Astrocyte (in vitro differentiated cells and primary cell): ENCODE measurements around the gene TNRC6C. TPM values are rescaled to one million over a fixed set of nuclear protein-coding genes. Genes with fewer than 3 reads are reported as not detected.

Experiments
- DNase-seq: peaks from one replicate; pipeline ENCODE4 v3.0.0-alpha.2; 2010; ENCODE audit warnings: low read depth
- FAIRE-seq: peaks from 2 replicates; lab custom pipeline; 2011; peaks lifted over from hg19 to GRCh38; lab: Jason Lieb, UNC
- H2AFZ ChIP-seq: 2 replicates; pipeline ENCODE4 v1.6.0; 2012; ENCODE audit warnings: low read depth, low read length, inconsistent platforms
- H3K27ac ChIP-seq: 2 replicates; pipeline ENCODE4 v1.5.1; 2011; ENCODE audit warnings: low read depth, low read length, inconsistent platforms
- H3K27me3 ChIP-seq: 2 replicates; pipeline ENCODE4 v1.6.0; 2011; ENCODE audit warnings: low read length, inconsistent platforms; ENCODE audit not compliant: insufficient read depth
- H3K36me3 ChIP-seq: 2 replicates; pipeline ENCODE4 v1.5.1; 2011; ENCODE audit warnings: low read length, inconsistent platforms; ENCODE audit not compliant: insufficient read depth
- H3K4me1 ChIP-seq: 2 replicates; pipeline ENCODE4 v1.5.1; 2011; ENCODE audit warnings: low read length, inconsistent platforms; ENCODE audit not compliant: insufficient read depth
- H3K4me2 ChIP-seq: 2 replicates; pipeline ENCODE4 v1.6.0; 2012; ENCODE audit warnings: low read length, inconsistent platforms
- H3K4me3 ChIP-seq: 2 replicates; pipeline ENCODE4 v1.5.1; 2011; ENCODE audit warnings: low read depth, mild to moderate bottlenecking, low read length, inconsistent platforms; ENCODE audit not compliant: insufficient read depth
- H3K79me2 ChIP-seq: 2 replicates; pipeline ENCODE4 v1.6.0; 2012; ENCODE audit warnings: mild to moderate bottlenecking, low read length, inconsistent platforms; ENCODE audit not compliant: insufficient read depth
- H3K9ac ChIP-seq: 2 replicates; pipeline ENCODE4 v1.6.0; 2012; ENCODE audit warnings: mild to moderate bottlenecking, low read length, inconsistent platforms
- H3K9me3 ChIP-seq: 2 replicates; pipeline ENCODE4 v1.5.1; 2012; ENCODE audit warnings: low read depth, mild to moderate bottlenecking, low read length, inconsistent platforms; ENCODE audit not compliant: insufficient read depth
- H4K20me1 ChIP-seq: 2 replicates; pipeline ENCODE4 v1.6.0; 2012; ENCODE audit warnings: low read length, inconsistent platforms; ENCODE audit not compliant: insufficient read depth
- H3K27ac Mint-ChIP-seq: one replicate; pipeline ENCODE4 v1.8.0; 2021; ENCODE audit warnings: mild to moderate bottlenecking, mixed read lengths; ENCODE audit not compliant: unreplicated experiment
- H3K27me3 Mint-ChIP-seq: one replicate; pipeline ENCODE4 v1.8.0; 2021; ENCODE audit warnings: low read depth, mixed read lengths; ENCODE audit not compliant: unreplicated experiment
- H3K36me3 Mint-ChIP-seq: one replicate; pipeline ENCODE4 v1.8.0; 2021; ENCODE audit warnings: low read depth, mixed read lengths; ENCODE audit not compliant: unreplicated experiment
- H3K4me1 Mint-ChIP-seq: one replicate; pipeline ENCODE4 v1.8.0; 2021; ENCODE audit warnings: low read depth, mixed read lengths; ENCODE audit not compliant: unreplicated experiment
- H3K4me3 Mint-ChIP-seq: one replicate; pipeline ENCODE4 v1.8.0; 2021; ENCODE audit warnings: mild to moderate bottlenecking, moderate library complexity, mixed read lengths; ENCODE audit not compliant: unreplicated experiment
- H3K9me3 Mint-ChIP-seq: one replicate; pipeline ENCODE4 v1.8.0; 2021; ENCODE audit warnings: mild to moderate bottlenecking, mixed read lengths; ENCODE audit not compliant: unreplicated experiment
- EZH2 ChIP-seq: IDR thresholded peaks from 2 replicates; pipeline ENCODE4 v1.6.1; 2012; ENCODE audit warnings: mild to moderate bottlenecking, low read length, inconsistent platforms; ENCODE audit not compliant: insufficient read depth
- total RNA-seq: library from RNA; stranded (reverse); gene quantifications from 2 replicates; pipeline ENCODE4 v1.2.1, GENCODE V29; 2021
- TF ChIP-seq, protein P1 (sequence below): IDR thresholded peaks from 2 replicates; pipeline ENCODE4 v1.5.1; 2011; ENCODE audit warnings: low read depth, mild to moderate bottlenecking, inconsistent platforms, low read length, moderate library complexity; ENCODE audit not compliant: insufficient read depth

The TNRC6C gene
- total RNA-seq, 1 donor from 2014 or later: 7.3 TPM

DNA sequence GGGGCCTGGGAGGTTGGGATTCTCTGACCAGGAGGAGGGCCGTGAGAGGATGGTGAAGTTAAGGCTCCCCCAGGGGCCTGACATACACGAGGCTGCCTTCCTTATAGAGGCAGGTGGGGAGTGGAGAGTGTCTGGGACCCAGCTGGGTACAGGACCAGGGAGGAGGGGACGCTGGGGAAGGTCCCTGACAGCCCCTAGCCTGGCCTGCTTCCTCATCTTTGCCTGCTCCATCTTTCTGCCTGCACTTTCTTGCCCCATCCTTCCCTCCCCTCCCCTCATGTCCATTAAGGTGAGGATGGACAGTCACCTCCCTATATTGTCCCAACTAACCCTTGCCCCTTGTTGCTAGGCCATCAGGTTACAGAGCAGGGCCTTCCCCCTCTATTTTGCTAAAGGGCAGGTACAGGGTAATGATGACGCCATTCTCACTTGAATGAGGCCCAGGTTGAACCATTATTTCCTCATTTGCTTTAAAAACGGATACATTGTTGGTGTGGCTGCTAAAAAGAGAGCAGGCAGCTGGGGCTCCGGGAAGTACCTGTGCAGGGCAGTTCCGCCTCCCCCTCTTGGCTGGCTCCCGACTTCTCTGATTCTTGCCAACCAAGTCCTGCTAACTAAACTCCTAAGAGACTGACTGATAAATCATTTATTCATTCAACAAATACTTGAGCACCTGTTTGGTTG, 189.0 kb downstream of the TNRC6C start:
- no peaks in the 10 kb centered on the region for H3K36me3 ChIP-seq
- Mint-ChIP-seq H3K27ac (no peak overlapping the region), H3K4me1 (peaks cover 17% of the 10 kb centered on the region), H3K9me3 (no peaks in the 10 kb centered on the region), H3K36me3 (no peaks in the 10 kb centered on the region), H3K27me3 (peaks cover 3% of the 10 kb centered on the region), H3K4me3 (no peak overlapping the region)
- H3K27ac ChIP-seq: no peak overlapping the region
- TF ChIP-seq, protein P1, sequence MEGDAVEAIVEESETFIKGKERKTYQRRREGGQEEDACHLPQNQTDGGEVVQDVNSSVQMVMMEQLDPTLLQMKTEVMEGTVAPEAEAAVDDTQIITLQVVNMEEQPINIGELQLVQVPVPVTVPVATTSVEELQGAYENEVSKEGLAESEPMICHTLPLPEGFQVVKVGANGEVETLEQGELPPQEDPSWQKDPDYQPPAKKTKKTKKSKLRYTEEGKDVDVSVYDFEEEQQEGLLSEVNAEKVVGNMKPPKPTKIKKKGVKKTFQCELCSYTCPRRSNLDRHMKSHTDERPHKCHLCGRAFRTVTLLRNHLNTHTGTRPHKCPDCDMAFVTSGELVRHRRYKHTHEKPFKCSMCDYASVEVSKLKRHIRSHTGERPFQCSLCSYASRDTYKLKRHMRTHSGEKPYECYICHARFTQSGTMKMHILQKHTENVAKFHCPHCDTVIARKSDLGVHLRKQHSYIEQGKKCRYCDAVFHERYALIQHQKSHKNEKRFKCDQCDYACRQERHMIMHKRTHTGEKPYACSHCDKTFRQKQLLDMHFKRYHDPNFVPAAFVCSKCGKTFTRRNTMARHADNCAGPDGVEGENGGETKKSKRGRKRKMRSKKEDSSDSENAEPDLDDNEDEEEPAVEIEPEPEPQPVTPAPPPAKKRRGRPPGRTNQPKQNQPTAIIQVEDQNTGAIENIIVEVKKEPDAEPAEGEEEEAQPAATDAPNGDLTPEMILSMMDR: no peak
- no peak for TF ChIP-seq EZH2
- H3K9ac ChIP-seq: no peak overlapping the region
- H4K20me1 ChIP-seq: no peaks in the 10 kb centered on the region
- no peaks in the 10 kb centered on the region for H3K27me3 ChIP-seq
- DNase-seq: no peak
- no peak overlapping the region for H3K4me3 ChIP-seq
- H3K4me1 ChIP-seq: no peaks in the 10 kb centered on the region
- H3K79me2 ChIP-seq: no peaks in the 10 kb centered on the region
- no peak overlapping the region for H3K4me2 ChIP-seq
- H3K9me3 ChIP-seq: no peaks in the 10 kb centered on the region
- no peak overlapping the region for H2AFZ ChIP-seq
- FAIRE-seq: no peak

DNA sequence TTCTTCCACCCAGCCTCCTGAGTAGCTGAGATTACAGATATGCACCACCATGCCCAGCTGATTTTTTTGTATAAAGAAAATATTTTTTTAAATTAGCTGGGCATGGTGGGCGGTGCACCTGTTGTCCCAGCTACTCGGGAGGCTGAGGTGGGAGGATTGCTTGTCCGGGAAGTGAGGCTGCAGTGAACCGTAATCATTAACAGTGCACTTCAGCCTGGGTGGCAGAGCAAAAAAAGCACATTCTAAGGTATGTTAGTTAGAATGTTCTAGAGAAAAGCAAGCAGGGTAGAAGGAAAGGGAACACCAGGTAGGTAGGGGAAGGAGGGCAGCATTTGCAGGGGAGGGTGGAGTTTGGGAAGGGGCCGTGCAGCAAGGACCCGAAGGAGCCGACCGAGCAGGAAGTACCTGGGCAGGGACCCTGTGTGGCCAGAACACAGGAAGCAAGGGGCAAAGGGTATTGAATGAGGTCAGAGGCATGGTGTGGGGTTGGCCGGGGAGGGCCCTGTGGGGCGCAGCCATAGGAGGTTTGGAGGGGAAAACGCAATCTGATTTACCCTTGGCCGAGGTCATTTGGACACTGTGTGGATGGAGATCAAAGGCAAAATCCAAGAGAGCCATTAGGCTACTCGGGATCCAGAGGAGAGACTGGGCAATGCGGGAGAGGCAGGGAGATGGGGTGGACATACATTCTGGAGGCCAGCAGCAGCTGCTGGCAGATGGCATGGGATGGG, 189.9 kb downstream of the TNRC6C start:
- Histone ChIP-seq H4K20me1 (no peaks in the 10 kb centered on the region), H3K27ac (no peak overlapping the region), H3K4me1 (no peaks in the 10 kb centered on the region), H3K4me3 (no peak overlapping the region), H3K79me2 (no peaks in the 10 kb centered on the region), H3K4me2 (no peak overlapping the region), H3K27me3 (no peaks in the 10 kb centered on the region), H3K36me3 (no peaks in the 10 kb centered on the region), H3K9me3 (no peaks in the 10 kb centered on the region), H3K9ac (no peak overlapping the region), H2AFZ (no peak overlapping the region)
- FAIRE-seq (no peak), DNase-seq (no peak)
- no peak overlapping the region for H3K27ac Mint-ChIP-seq
- H3K9me3 Mint-ChIP-seq: no peaks in the 10 kb centered on the region
- H3K36me3 Mint-ChIP-seq: no peaks in the 10 kb centered on the region
- no peak overlapping the region for H3K4me3 Mint-ChIP-seq
- H3K4me1 Mint-ChIP-seq: peaks cover 17% of the 10 kb centered on the region
- TF ChIP-seq, protein P1: no peak
- peaks cover 3% of the 10 kb centered on the region for H3K27me3 Mint-ChIP-seq
